ENCODE data around the gene ZSWIM4. TPM values are rescaled to one million over a fixed set of nuclear protein-coding genes. Genes with fewer than 3 reads are reported as not detected.

ZSWIM4 gene
- total RNA-seq, 1 experiment from 2014 or later: 9.8 TPM

- Histone ChIP-seq H3K9me3 (ENCODE audit: low read depth, low read length, poor library complexity, severe bottlenecking) (no peaks in the 10 kb centered on the region), H3K36me3 (ENCODE audit: insufficient read depth, low read length, poor library complexity, severe bottlenecking) (no peaks in the 10 kb centered on the region), H3K27me3 (replicated peaks; ENCODE audit: insufficient read depth, low read depth, low read length, poor library complexity) (no peaks in the 10 kb centered on the region), H3K4me3 (ENCODE audit: low read depth, low read length, poor library complexity, severe bottlenecking) (no peak overlapping the region), H3K27ac (ENCODE audit: low read depth, low read length, poor library complexity, severe bottlenecking) (no peak overlapping the region), H3K4me1 (ENCODE audit: insufficient read depth, low read length, poor library complexity, severe bottlenecking) (peaks cover 9% of the 10 kb centered on the region)
- BruUV-seq (replicated peaks): no TSS peak
- TF ChIP-seq CTCF (conservative IDR thresholded peaks at IDR 0.05; ENCODE audit: low read depth, low read length) (no peak), EZH2 (IDR thresholded peaks at IDR 0.05; ENCODE audit: borderline replicate concordance, low read depth, low read length, poor library complexity, severe bottlenecking) (no peak)
- DNase-seq (ENCODE audit: low spot score): peak; percentile 3
- CTCF ChIA-PET: interaction anchor here (0.6 kb wide), 1 partner anchor 1523 kb away, joined by 4 read pairs; no protein-coding TSS in a partner anchor
- POLR2A ChIA-PET (ENCODE audit: low non-redundant PET): interaction anchor here (0.7 kb wide), 1 partner anchor 278 kb away, joined by 3 read pairs; no protein-coding TSS in a partner anchor
- intact Hi-C loops (cut with micrococcal nuclease; ENCODE audit: unreplicated experiment): no loop called here
Measured at GRCh38 chr19:13856497-13856896, 61.3 kb downstream of the ZSWIM4 start.

- Histone ChIP-seq H3K27ac (ENCODE audit: low read depth, low read length, poor library complexity, severe bottlenecking) (no peak overlapping the region), H3K4me1 (ENCODE audit: insufficient read depth, low read length, poor library complexity, severe bottlenecking) (peaks cover 15% of the 10 kb centered on the region), H3K27me3 (replicated peaks; ENCODE audit: insufficient read depth, low read depth, low read length, poor library complexity) (no peaks in the 10 kb centered on the region), H3K9me3 (ENCODE audit: low read depth, low read length, poor library complexity, severe bottlenecking) (no peaks in the 10 kb centered on the region), H3K4me3 (ENCODE audit: low read depth, low read length, poor library complexity, severe bottlenecking) (no peak overlapping the region), H3K36me3 (ENCODE audit: insufficient read depth, low read length, poor library complexity, severe bottlenecking) (no peaks in the 10 kb centered on the region)
- BruUV-seq (replicated peaks): no TSS peak
- TF ChIP-seq CTCF (conservative IDR thresholded peaks at IDR 0.05; ENCODE audit: low read depth, low read length) (peak; percentile 38; the same call in 1 of the 2 replicates), EZH2 (IDR thresholded peaks at IDR 0.05; ENCODE audit: borderline replicate concordance, low read depth, low read length, poor library complexity, severe bottlenecking) (no peak)
- DNase-seq (ENCODE audit: low spot score): peak; percentile 81
- ChIA-PET POLR2A (ENCODE audit: low non-redundant PET) (no interaction called here), CTCF (interaction anchor here (0.5 kb wide), 1 partner anchor 13 kb away, joined by 16 read pairs; no protein-coding TSS in a partner anchor)
- intact Hi-C loops (cut with micrococcal nuclease; ENCODE audit: unreplicated experiment): no loop called here
Measured at GRCh38 chr19:13859361-13859880, 64.2 kb downstream of the ZSWIM4 start.

GRCh38 chr19:13860679-13861391, 65.6 kb downstream of the ZSWIM4 start:
- Histone ChIP-seq H3K36me3 (ENCODE audit: insufficient read depth, low read length, poor library complexity, severe bottlenecking) (no peaks in the 10 kb centered on the region), H3K27ac (ENCODE audit: low read depth, low read length, poor library complexity, severe bottlenecking) (peak overlapping the region; percentile 92), H3K9me3 (ENCODE audit: low read depth, low read length, poor library complexity, severe bottlenecking) (no peaks in the 10 kb centered on the region), H3K4me1 (ENCODE audit: insufficient read depth, low read length, poor library complexity, severe bottlenecking) (peaks cover 15% of the 10 kb centered on the region), H3K27me3 (replicated peaks; ENCODE audit: insufficient read depth, low read depth, low read length, poor library complexity) (no peaks in the 10 kb centered on the region), H3K4me3 (ENCODE audit: low read depth, low read length, poor library complexity, severe bottlenecking) (no peak overlapping the region)
- no peak for DNase-seq (ENCODE audit: low spot score)
- intact Hi-C loops (cut with micrococcal nuclease; ENCODE audit: unreplicated experiment): no loop called here
- TF ChIP-seq CTCF (conservative IDR thresholded peaks at IDR 0.05; ENCODE audit: low read depth, low read length) (no peak), EZH2 (IDR thresholded peaks at IDR 0.05; ENCODE audit: borderline replicate concordance, low read depth, low read length, poor library complexity, severe bottlenecking) (no peak)
- BruUV-seq (replicated peaks): no TSS peak
- CTCF ChIA-PET: interaction anchor here (0.6 to 2.2 kb wide), 6 partner anchors 11 to 271 kb away, joined by 3 to 14 read pairs (median 6); partner anchors contain the start of gene C19orf53
- POLR2A ChIA-PET (ENCODE audit: low non-redundant PET): interaction anchor here (0.7 kb wide), 1 partner anchor 136 kb away, joined by 6 read pairs; no protein-coding TSS in a partner anchor
